ENCODE measurements around the gene CHST4. TPM values are rescaled to one million over a fixed set of nuclear protein-coding genes. Genes with fewer than 3 reads are reported as not detected.

The CHST4 gene
- not detected for total RNA-seq

DNA sequence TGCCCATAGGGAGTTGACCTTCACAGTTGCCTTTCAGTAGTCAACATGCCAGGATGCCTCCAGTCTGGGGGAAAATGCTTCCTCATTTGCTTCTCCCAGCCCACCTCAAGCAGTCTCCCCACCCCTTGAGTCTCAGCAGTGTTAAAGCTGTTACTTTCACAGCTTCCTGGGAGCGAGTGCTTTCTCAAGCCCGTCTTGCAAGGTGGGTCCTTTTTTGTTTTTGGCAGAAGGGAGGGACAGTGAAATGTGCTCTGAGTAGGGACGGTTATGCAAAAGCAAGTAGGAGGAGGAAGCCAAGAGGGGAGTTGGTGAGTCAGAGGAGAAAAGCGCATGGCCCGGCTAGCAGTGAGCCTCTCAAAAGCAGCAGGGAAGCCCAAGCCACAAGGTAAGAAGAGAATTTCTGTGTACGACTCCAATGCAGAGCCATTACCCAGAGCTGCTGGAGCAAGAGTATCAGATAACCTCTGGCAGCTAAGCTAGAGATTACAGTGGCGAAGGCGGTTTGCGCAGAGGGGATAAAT is at the start of gene CHST4:
TSS of gene CHST4 (plus strand) at position 316 of the 521 bp plus-strand sequence. CDS start 10,252 bp downstream, outside the sequence.
- POLR2A ChIA-PET: no interaction called here
- no peak for DNase-seq
- H3K27me3 Mint-ChIP-seq: peaks cover 33% of the 10 kb centered on the region
- H3K9me3 Mint-ChIP-seq: no peaks in the 10 kb centered on the region
- CTCF ChIA-PET: interaction anchor here (0.8 to 2.2 kb wide), 4 partner anchors 9 to 27 kb away, joined by 3 to 5 read pairs (median 3); no protein-coding TSS in a partner anchor
- H3K4me1 Mint-ChIP-seq: no peaks in the 10 kb centered on the region
- no peak within 1 kb of the TSS for H3K27ac Mint-ChIP-seq
- H3K36me3 Mint-ChIP-seq (ENCODE audit: low read depth): no peaks in the 10 kb centered on the region
- no peak within 1 kb of the TSS for H3K4me3 Mint-ChIP-seq

GRCh38 chr16:71476457-71477124 is 49.6 kb upstream of the CHST4 start:
- CTCF ChIA-PET: interaction anchor here (0.6 kb wide), 1 partner anchor 181 kb away, joined by 4 read pairs; no protein-coding TSS in a partner anchor
- H3K9me3 Mint-ChIP-seq: no peaks in the 10 kb centered on the region

GRCh38 chr16:71479420-71479819 is 46.8 kb upstream of the CHST4 start:
- Mint-ChIP-seq H3K4me1 (peaks cover 28% of the 10 kb centered on the region), H3K27ac (no peak overlapping the region), H3K27me3 (no peaks in the 10 kb centered on the region), H3K9me3 (no peaks in the 10 kb centered on the region), H3K36me3 (ENCODE audit: low read depth) (no peaks in the 10 kb centered on the region), H3K4me3 (no peak overlapping the region)
- ChIA-PET POLR2A (no interaction called here), CTCF (interaction anchor here (0.8 to 1.1 kb wide), 2 partner anchors 10 to 20 kb away, joined by 4 to 5 read pairs; partner anchors contain the start of gene ZNF19)
- DNase-seq: no peak

More at GRCh38 chr16:71476457-71477124, 49.6 kb upstream of the CHST4 start:
- Mint-ChIP-seq H3K4me1 (peaks cover 18% of the 10 kb centered on the region), H3K27me3 (no peaks in the 10 kb centered on the region), H3K4me3 (no peak overlapping the region), H3K27ac (no peak overlapping the region), H3K36me3 (ENCODE audit: low read depth) (no peaks in the 10 kb centered on the region)
- POLR2A ChIA-PET: interaction anchor here (0.8 to 0.9 kb wide), 2 partner anchors 14 to 15 kb away, joined by 3 read pairs; partner anchors contain the start of gene ZNF23
- DNase-seq: no peak

DNA sequence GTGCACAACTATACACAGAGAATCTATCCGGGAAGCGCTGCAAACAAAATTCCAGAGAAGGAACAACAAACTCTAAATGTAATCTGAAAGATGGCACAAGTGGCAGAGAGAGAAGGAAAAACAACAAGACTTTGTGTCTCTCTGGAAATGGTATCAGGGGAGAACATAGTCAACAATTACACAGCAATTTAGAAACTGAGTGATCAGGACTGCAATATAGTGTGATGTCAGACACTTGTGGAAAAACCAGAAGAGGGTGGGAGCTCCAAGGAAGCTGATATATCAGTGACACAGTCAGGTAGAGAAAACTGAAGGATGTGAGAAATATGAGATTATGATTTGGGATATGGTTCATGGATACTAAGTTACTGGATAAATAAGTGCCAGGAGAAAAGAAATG is 45.3 kb upstream of the CHST4 start:
- DNase-seq: no peak
- POLR2A ChIA-PET: no interaction called here
- H3K9me3 Mint-ChIP-seq: no peaks in the 10 kb centered on the region
- H3K4me1 Mint-ChIP-seq: peaks cover 36% of the 10 kb centered on the region
- H3K4me3 Mint-ChIP-seq: no peak overlapping the region
- H3K27ac Mint-ChIP-seq: no peak overlapping the region
- H3K27me3 Mint-ChIP-seq: no peaks in the 10 kb centered on the region
- CTCF ChIA-PET: no interaction called here
- H3K36me3 Mint-ChIP-seq (ENCODE audit: low read depth): no peaks in the 10 kb centered on the region

DNA sequence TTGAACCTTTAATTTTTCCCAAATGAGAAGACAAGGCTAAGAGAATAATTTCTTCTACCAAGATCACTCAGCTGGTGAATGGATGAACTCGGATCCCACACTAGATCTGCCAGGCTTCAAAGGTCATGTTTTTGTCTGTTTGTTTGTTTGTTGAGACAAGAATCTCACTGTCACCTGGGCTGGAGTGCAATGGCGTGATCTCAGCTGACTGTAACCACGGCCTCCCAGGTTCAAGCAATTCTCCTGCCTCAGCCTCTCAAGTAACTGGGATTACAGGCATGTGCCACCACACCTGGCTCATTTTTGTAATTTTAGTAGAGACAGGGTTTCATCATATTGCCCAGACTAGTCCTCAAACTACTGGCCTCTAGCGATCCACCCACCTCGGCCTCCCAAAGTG is 43.7 kb upstream of the CHST4 start:
- Mint-ChIP-seq H3K27me3 (peaks cover 2% of the 10 kb centered on the region), H3K4me3 (no peak overlapping the region), H3K27ac (no peak overlapping the region), H3K4me1 (peaks cover 24% of the 10 kb centered on the region), H3K9me3 (no peaks in the 10 kb centered on the region), H3K36me3 (ENCODE audit: low read depth) (no peaks in the 10 kb centered on the region)
- no peak for DNase-seq
- POLR2A ChIA-PET: no interaction called here
- CTCF ChIA-PET: no interaction called here

DNA sequence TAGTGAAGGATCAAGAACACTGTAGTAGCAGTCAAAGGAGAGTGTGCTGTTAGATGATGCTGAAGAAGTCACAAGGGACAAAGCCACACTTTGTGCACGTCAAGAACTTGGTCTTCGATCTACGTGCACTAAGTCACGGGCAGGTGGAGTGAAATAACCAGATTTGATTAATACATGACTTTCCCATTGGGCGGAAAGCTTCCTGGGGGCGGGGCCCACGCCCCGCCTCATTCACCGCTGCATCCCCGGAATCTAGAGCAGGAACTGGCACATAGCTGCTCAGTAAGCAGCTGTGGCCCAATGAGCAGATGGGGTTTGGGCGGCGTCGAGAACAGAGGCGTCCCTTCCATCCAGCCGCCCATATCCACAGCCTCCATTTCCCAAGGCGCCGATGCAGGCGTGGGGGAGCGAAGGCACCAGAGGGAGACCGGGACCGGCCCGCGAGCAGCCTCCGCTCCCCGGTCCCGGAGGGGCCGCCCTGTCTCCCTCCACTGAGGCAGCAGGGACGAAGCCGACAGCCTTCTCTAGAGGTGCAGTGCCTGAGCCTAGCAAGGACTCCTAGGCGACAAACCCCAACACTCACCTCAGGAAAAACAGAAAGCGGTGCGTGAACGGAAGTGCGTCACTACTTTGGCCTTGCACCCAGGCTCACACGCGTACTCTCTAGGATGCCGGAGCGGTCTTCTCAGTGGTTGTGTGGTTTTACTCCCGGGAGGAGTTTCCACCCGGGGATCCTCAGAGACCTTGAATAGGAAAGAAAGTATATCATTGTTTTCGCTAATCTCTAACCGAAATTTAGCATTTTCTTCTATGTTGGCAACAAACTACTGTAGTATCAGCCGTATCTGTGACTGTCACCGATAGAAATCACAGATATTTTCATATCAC is 42.0 kb upstream of the CHST4 start:
- Mint-ChIP-seq H3K4me3 (peak overlapping the region; percentile 79), H3K4me1 (peaks cover 22% of the 10 kb centered on the region), H3K27ac (peak overlapping the region; percentile 77), H3K27me3 (peaks cover 2% of the 10 kb centered on the region), H3K36me3 (ENCODE audit: low read depth) (no peaks in the 10 kb centered on the region), H3K9me3 (no peaks in the 10 kb centered on the region)
- peak; percentile 82 for DNase-seq
- ChIA-PET CTCF (interaction anchor here (1.0 to 2.8 kb wide), 6 partner anchors 10 to 72 kb away, joined by 3 to 10 read pairs (median 4); partner anchors contain the start of gene ZNF23), POLR2A (interaction anchor here (0.9 to 2.7 kb wide), 2 partner anchors 19 to 21 kb away, joined by 3 to 26 read pairs; partner anchors contain the start of gene ZNF23)

DNA sequence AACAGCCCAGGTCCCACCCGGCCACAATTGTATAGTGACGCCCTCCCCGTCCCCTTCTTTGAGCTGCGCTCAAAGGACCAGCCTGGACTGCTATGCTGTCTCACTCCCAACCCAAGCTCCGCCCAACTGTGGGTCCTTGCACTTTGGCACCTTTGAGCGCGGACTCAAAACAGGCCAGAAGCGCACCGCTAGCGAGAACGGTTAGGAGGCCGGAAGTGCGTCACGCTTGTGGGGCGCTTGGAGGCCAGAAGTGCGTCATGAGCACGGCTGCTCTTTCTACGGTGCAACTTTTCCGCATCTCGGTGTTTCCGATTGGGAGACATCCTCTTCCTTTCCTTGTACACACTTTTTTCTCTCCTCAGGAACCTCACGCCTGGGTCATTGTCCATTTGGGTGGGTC is 37.1 kb upstream of the CHST4 start, which contains the start of gene ZNF19:
TSS of gene ZNF19 (minus strand) at position 203 of the 400 bp plus-strand sequence. CDS start 7,210 bp downstream, outside the sequence.
- peaks cover 11% of the 10 kb centered on the region for H3K4me1 Mint-ChIP-seq
- POLR2A ChIA-PET: no interaction called here
- no peaks in the 10 kb centered on the region for H3K36me3 Mint-ChIP-seq (ENCODE audit: low read depth)

DNA sequence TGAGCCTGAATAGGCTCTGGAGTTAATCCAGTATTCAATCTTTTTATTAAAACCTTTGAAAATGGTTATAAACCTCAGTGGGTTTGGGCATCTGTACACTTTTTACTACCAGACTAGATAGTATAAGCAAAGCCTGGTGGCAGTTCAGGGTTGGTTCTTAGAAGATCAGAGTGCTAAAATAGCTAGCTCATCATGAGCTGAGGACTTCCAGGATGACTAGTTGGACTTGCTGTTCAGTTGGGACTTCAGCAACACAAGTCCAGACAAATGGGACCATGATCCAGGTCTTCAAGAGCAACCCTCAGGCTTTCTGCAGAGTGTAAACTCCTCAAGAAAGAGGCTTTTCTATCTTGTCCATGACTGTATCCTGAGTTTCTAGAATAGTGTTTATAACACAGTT is 35.9 kb upstream of the CHST4 start:
- Mint-ChIP-seq H3K27me3 (peaks cover 4% of the 10 kb centered on the region), H3K27ac (no peak overlapping the region), H3K4me3 (no peak overlapping the region), H3K4me1 (peaks cover 4% of the 10 kb centered on the region), H3K36me3 (ENCODE audit: low read depth) (no peaks in the 10 kb centered on the region), H3K9me3 (no peaks in the 10 kb centered on the region)
- no peak for DNase-seq
- ChIA-PET CTCF (interaction anchor here (1.9 to 3.9 kb wide), 2 partner anchors 9 to 11 kb away, joined by 5 to 15 read pairs; no protein-coding TSS in a partner anchor), POLR2A (interaction anchor here (1.0 kb wide), 1 partner anchor 29 kb away, joined by 5 read pairs; the partner anchor contains the start of gene ZNF23)

More for the DNA sequence above, 37.1 kb upstream of the CHST4 start, which contains the start of gene ZNF19:
- CTCF ChIA-PET: interaction anchor here (1.9 to 3.9 kb wide), 2 partner anchors 10 to 11 kb away, joined by 5 to 15 read pairs; no protein-coding TSS in a partner anchor
- H3K27me3 Mint-ChIP-seq: peaks cover 4% of the 10 kb centered on the region
- H3K9me3 Mint-ChIP-seq: no peaks in the 10 kb centered on the region
- DNase-seq: no peak
- H3K4me3 Mint-ChIP-seq: no peak within 1 kb of the TSS
- H3K27ac Mint-ChIP-seq: no peak within 1 kb of the TSS

DNA sequence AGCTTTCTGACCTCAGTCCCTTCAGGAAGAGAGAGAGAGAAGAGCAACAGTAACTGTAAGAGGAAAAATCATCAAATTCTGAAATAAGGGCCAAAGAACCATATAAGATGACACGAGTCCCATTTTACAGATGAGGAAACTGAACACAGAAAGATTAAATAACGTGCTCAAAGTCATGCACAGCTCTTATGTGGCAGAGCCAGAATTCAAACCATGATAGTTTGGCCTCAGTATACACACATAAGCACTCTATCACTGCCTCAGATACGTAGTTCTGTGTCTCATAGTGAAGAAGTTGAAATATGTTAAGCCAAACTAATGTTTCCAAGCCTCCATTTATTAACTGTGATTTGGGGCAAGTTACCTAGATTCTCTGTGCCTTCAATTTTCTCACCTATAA is 35.2 kb upstream of the CHST4 start:
- H3K36me3 Mint-ChIP-seq (ENCODE audit: low read depth): no peaks in the 10 kb centered on the region
- no peak overlapping the region for H3K27ac Mint-ChIP-seq
- ChIA-PET POLR2A (no interaction called here), CTCF (interaction anchor here (0.6 to 1.0 kb wide), 2 partner anchors 9 to 111 kb away, joined by 3 to 4 read pairs; no protein-coding TSS in a partner anchor)
- peaks cover 4% of the 10 kb centered on the region for H3K27me3 Mint-ChIP-seq
- peaks cover 1% of the 10 kb centered on the region for H3K4me1 Mint-ChIP-seq
- no peak for DNase-seq
- no peak overlapping the region for H3K4me3 Mint-ChIP-seq
- no peaks in the 10 kb centered on the region for H3K9me3 Mint-ChIP-seq

GRCh38 chr16:71492786-71493185 is 33.4 kb upstream of the CHST4 start:
- CTCF ChIA-PET: interaction anchor here (0.7 kb wide), 1 partner anchor 30 kb away, joined by 3 read pairs; the partner anchor contains the start of gene ZNF23
- no peaks in the 10 kb centered on the region for H3K9me3 Mint-ChIP-seq

DNA sequence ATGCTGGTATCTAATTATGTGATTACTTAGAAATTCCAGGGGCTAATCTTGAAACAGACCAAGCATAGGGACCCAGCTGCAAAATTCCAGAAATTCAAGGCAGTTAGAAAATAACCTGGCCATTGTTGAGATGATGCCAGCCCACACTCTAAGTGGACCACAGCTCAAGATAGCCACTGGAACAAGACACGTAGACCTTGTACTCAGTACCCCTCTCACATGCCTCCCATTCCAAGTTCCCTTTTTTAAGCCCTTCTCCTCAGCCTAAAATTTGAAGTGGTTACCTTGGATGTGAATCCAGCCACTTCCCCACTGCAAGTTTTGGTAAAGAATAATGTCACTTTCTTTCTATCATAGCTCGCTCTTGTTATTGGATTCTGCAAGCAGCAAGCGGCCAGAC is 33.0 kb upstream of the CHST4 start:
- no peak overlapping the region for H3K4me3 Mint-ChIP-seq
- no peaks in the 10 kb centered on the region for H3K36me3 Mint-ChIP-seq (ENCODE audit: low read depth)
- peaks cover 1% of the 10 kb centered on the region for H3K4me1 Mint-ChIP-seq
- H3K27me3 Mint-ChIP-seq: peaks cover 6% of the 10 kb centered on the region
- H3K27ac Mint-ChIP-seq: no peak overlapping the region
- POLR2A ChIA-PET: no interaction called here
- no peak for DNase-seq
- CTCF ChIA-PET: interaction anchor here (0.7 to 1.1 kb wide), 2 partner anchors 31 to 118 kb away, joined by 3 read pairs; partner anchors contain the start of gene ZNF23
- no peaks in the 10 kb centered on the region for H3K9me3 Mint-ChIP-seq

More at GRCh38 chr16:71492786-71493185, 33.4 kb upstream of the CHST4 start:
- peaks cover 1% of the 10 kb centered on the region for H3K4me1 Mint-ChIP-seq
- POLR2A ChIA-PET: no interaction called here
- H3K4me3 Mint-ChIP-seq: no peak overlapping the region
- no peak overlapping the region for H3K27ac Mint-ChIP-seq
- H3K27me3 Mint-ChIP-seq: peaks cover 6% of the 10 kb centered on the region
- no peak for DNase-seq
- no peaks in the 10 kb centered on the region for H3K36me3 Mint-ChIP-seq (ENCODE audit: low read depth)

GRCh38 chr16:71498031-71498430 is 28.2 kb upstream of the CHST4 start:
- ChIA-PET POLR2A (no interaction called here), CTCF (interaction anchor here (0.6 to 4.5 kb wide), 4 partner anchors 36 to 111 kb away, joined by 3 to 72 read pairs (median 4); partner anchors contain the start of gene ZNF23)
- no peaks in the 10 kb centered on the region for H3K9me3 Mint-ChIP-seq
- no peak for DNase-seq
- H3K36me3 Mint-ChIP-seq (ENCODE audit: low read depth): no peaks in the 10 kb centered on the region
- no peak overlapping the region for H3K27ac Mint-ChIP-seq
- H3K4me1 Mint-ChIP-seq: no peaks in the 10 kb centered on the region
- H3K4me3 Mint-ChIP-seq: no peak overlapping the region
- H3K27me3 Mint-ChIP-seq: peaks cover 3% of the 10 kb centered on the region

All from activated CD4-positive, alpha-beta memory T cell treated with anti-CD3 and anti-CD28 coated beads, Interleukin-2, amount 10 ng/mL, durations not matched to agents 7 days and 5 days (primary cell).